HFF-Myc (cell line): ENCODE results near the gene CHCHD10.
"Not testable (repeated sequence)": the region's sequence is repeated elsewhere in the genome, so short reads cannot be mapped to it uniquely, and the experiment has no call there.

ENCODE experiments used
- DNase-seq: peaks from one replicate; pipeline ENCODE4 v3.0.0-alpha.2; 2011; ENCODE audit warnings: low read depth; ENCODE audit errors: extremely low read depth
- H3K4me3 ChIP-seq: replicated peaks from 2 replicates; pipeline ENCODE4 v1.5.1; 2011; ENCODE audit warnings: low read depth, mild to moderate bottlenecking, control low read depth, low read length
- TF ChIP-seq, protein P1 (sequence below): IDR thresholded peaks from 2 replicates; pipeline ENCODE4 v1.5.1; 2012; ENCODE audit warnings: mild to moderate bottlenecking, low read depth, low read length, control low read depth; ENCODE audit errors: missing control alignments

Gene CHCHD10

DNA sequence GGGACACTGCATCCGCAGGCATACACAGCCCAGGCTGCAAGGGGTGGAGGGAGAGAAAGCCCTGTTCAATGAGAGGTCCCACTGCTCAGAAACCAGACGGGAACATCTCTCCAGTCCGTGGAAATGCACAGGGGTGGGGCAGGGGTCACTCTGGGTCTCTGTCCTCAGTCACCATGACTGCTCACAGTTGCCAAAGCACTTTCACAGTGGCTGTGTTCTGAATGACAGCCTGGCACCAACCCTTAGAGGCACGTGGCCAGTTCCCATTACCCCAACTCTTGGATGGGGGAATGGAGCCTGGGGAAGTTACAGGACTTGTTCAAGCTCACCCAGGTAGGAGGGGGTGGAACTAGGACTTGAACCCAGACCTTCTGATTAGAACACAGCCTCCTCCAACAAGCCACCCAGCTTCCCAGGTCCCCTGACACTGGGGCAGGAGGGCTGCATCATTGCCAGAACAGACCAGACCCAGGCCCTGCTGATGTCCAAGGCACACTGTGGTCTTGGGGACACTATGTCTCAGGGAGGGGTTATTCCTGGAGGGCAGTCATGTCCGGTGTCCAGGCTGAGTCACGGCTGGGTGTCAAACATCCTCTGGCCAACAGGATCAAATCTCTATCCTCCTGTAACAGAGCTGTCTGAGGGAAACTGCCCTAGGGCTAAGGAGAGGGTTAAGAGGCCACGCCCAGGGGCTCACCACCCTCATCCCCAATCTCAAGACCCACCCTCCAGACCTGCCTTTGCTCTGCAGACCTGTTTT, 25.1 kb downstream of the CHCHD10 start:
- H3K4me3 ChIP-seq: no peak overlapping the region
- DNase-seq: no peak
- TF ChIP-seq, protein P1, sequence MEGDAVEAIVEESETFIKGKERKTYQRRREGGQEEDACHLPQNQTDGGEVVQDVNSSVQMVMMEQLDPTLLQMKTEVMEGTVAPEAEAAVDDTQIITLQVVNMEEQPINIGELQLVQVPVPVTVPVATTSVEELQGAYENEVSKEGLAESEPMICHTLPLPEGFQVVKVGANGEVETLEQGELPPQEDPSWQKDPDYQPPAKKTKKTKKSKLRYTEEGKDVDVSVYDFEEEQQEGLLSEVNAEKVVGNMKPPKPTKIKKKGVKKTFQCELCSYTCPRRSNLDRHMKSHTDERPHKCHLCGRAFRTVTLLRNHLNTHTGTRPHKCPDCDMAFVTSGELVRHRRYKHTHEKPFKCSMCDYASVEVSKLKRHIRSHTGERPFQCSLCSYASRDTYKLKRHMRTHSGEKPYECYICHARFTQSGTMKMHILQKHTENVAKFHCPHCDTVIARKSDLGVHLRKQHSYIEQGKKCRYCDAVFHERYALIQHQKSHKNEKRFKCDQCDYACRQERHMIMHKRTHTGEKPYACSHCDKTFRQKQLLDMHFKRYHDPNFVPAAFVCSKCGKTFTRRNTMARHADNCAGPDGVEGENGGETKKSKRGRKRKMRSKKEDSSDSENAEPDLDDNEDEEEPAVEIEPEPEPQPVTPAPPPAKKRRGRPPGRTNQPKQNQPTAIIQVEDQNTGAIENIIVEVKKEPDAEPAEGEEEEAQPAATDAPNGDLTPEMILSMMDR: no peak

DNA sequence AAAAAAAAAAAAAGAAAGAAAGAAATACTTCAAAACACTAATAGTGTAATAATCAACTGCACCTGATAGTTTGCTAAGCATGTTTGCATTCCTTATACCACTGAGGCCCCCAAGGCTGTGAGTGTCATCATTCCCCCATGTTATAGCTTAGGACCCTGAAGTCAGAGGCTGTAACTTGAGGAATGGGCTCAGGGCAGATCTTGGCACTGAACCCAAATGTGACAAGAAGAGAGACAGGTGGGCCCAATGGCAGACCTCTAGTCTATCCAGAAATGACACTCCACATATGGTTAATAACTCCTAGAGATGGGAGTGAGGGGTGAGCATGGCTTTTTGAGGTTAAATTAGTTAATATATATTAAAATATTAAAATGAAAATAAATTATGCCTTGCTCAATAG, 30.1 kb downstream of the CHCHD10 start:
- DNase-seq: no peak
- no peak overlapping the region for H3K4me3 ChIP-seq
- TF ChIP-seq, protein P1: no peak

DNA sequence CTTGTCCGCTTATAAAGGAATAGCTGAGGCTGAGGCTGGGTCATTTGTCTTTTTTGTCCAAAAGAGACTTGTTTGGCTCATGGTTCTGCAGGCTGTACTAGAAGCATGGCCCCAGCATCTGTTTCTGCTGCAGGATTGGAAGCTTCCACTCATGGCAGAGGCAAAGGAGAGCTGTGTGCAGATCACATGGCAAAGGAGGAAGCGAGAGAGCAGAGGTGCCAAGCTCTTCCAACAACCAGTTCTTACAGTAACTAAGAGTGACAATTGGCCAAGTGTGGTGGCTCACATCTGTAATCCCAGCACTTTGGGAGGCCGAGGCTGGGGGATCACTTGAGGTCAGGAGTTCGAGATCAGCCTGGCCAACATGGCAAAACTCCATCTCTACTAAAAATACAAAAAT, 39.7 kb downstream of the CHCHD10 start:
- DNase-seq, H3K4me3 ChIP-seq: not testable (repeated sequence)

DNA sequence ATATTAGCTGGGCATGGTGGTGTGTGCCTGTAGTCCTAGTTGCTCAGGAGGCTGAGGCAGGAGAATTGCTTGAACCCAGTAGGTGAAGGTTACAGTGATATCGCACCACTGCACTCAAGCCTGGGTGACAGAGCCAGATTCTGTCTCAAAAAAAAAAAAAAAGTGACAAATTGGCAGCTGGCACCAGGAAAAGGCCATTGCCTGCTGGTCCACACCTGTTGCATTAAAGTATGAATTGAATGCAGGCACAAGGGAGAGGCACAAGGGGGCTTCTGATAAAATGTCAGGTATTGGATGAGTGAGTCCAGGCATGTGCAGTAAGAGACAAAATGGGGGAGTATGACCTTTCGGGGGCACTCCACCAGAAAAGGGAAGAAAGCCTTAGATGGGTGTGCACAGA, 45.0 kb downstream of the CHCHD10 start:
- DNase-seq: no peak
- TF ChIP-seq, protein P1: no peak
- H3K4me3 ChIP-seq: no peak overlapping the region

DNA sequence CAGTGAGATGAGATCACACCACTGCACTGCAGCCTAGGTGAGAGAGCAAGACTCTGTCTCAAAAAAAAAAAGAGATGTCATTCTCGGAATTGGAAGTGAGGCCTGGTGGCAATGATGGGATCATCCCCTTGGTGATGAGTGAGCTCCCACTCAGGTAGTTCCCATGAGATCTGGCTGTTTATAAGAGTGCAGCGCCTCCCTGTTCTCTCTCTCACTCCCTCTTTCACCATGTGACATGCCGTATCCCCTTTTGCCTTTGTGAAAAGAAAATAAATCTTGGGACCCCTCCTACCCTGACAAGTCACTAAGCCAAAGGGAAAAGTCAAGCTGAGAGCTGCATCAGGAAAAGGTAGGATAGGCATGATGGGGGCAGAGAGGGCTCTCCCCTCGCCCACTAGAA, 45.6 kb downstream of the CHCHD10 start:
- H3K4me3 ChIP-seq: no peak overlapping the region
- TF ChIP-seq, protein P1: no peak

DNA sequence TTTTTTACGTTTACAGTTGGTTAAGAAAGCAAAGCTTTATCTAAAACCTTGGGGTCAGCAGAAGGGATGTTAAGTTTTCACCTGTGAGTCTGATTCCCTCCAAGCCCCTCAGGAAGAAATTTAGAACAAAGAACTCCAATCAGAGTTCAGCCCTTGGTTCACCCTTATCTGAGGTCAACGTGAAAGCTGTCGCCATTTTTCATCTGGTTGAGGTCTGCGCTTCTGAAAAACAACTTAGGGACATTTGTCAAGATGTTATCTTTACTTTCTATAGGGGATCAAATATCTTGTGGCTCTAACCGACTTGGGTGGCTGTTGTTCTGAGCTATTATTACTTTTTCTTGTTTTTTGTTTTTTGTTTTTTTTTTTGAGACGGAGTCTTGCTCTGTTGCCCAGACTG, 46.9 kb downstream of the CHCHD10 start:
- no peak overlapping the region for H3K4me3 ChIP-seq
- TF ChIP-seq, protein P1: no peak

More for the DNA sequence above, 45.6 kb downstream of the CHCHD10 start:
- DNase-seq: no peak

DNA sequence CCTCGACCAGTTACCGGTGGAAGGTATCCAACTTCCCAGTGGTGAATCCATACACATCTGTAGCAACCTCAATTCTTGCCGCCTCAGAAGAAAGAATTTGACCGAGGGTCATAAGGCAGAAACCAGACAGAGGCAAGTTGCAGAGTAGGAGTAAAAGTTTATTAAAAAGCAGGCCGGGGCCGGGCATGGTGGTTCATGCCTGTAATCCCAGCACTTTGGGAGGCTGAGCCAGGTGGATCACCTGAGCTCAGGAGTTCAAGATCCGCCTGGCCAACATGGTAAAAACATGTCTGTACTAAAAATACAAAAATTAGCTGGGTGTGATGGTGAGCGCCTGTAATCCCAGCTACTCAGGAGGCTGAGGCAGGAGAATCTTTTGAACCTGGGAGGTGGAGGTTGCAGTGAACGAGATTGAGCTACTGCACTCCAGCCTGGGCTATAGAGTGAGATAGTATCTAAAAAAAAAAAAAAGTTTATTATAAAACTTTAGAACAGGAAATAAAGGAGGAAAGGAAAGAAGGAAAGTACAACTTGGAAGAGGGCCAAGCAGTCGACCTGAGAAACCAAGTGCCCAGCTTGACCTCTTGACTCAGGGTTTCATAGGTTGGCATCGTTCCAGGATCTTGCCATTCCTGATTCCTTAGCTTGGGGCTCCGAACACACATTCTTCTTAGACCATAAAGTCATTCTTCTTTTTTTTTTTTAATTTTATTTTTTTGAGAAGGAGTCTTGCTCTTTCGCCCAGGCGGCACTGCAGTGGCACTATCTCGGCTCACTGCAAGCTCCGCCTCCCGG, 49.2 kb downstream of the CHCHD10 start:
- no peak overlapping the region for H3K4me3 ChIP-seq
- TF ChIP-seq, protein P1: no peak
- no peak for DNase-seq

More for the DNA sequence above, 46.9 kb downstream of the CHCHD10 start:
- DNase-seq: no peak
